Measurements from ENCODE around the gene TMEM256.
"Not testable (repeated sequence)": the region's sequence is repeated elsewhere in the genome, so short reads cannot be mapped to it uniquely, and the experiment has no call there.

Gene TMEM256

DNA sequence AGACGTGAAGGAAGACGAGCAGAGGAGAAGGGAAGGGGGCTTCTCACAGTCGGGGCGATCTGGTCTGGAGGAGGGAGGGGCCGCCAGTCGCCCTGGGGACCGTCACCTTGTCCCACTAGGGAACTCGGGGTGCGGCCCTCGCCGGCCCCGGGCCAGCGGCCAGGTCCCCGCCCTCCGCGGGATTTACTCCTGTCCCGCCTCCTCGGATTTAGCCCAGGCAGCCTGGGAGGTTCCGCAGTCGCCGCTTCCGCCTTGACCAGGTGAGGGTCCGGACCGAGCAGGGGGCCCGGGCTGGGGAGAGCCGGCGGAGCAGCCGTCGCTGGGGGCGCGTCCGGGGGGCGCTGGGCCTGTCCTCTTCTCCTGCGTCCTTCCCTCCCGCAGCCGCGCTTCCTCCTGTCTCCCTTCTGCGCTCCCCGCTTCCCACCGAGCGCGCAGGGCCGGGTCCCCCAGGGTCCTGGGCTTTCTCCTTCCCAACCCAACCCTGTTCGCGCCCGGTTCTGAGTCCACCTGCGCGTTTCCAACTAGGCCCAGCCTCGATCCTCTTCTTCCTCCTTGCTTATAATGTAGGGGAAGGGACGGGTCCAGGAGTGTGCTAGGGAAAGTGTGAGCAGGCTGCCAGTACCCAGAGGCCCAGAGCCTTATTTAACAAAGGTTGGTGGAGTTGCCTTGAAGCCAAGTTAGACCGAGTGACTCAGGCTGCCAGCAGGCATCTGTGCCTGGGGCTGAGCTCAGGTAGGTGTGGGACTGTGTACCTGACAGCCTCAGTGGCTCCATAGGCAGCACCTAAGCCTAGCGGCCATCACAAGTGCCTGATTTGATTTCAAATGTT is 22.8 kb downstream of the TMEM256 start, which contains the start of gene TNK1:
TSS of gene TNK1 (plus strand) at position 235 of the 829 bp plus-strand sequence. CDS start 1,838 bp downstream, outside the sequence.
- DNase-seq, result no peak

DNA sequence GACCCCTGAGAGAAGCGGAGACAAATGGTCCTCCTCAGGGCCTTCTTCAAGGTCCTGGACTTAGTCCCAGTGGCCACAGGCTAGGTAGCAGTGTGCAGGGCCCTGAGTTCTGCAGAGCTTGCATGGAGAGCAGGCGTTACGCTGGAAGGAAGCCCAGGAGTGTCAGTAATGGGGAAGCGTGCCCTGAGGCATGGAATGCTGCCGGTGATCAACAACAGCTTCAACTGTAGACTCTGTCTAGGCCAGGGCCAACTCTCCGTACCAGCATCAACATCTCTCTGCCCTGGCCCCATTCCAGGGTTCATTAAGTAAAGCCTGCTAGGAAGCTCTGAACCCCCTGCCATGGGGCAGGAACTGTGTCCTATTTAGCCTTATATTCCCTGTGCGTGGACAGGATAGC is 23.6 kb downstream of the TMEM256 start:
- DNase-seq, result no peak

DNA sequence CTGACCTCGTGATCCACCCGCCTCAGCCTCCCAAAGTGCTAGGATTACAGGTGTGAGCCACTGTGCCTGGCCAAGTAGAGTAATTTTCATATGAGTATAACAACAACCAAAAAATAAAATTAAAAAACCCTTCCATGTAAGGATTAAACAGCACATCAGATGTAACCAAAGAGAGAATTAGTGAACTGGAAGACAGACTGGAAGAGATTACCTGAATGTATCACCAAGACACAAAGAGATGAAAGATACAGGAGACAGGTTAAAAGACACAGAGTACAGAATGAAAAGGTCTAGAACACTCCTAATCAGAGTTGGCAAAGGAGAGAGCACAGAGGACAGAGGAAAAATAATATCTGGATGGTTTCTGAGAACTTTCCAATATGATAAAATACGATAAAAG is 24.8 kb downstream of the TMEM256 start:
- DNase-seq, result no peak

DNA sequence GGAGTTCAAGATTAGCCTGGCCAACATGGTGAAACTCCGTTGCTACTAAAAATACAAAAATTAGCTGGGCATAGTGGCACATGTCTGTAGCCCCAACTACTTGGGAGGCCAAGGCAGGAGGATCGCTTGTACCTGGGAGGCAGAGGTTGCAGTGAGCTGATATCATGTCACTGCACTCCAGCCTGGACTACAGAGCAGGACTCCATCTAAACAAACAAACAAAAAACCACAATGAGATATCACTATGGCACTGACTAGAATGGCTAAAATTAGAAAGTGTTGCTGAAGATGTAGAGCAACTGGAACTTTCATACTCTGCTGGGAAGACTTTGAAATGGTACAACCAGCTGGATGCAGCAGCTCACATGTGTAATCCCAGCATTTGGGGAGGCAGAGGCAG is 29.5 kb downstream of the TMEM256 start:
- DNase-seq, result no peak

DNA sequence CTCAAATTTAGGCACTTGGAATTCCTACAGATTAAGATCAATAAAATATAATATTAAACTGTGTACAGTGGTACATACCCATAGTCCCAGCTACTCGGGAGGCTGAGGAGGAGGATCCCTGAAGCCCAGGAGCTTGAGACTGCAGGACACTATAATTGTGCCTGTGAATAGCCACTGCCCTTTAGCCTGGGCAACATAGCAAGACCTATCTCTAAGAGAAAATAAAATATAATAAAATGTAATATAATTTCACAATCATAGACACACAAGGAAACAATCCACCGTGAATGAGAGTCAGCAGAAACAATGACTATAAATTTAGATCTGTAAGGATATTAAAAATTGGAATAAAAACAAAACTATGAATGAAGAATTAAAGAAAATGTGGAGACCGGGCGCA is 33.0 kb downstream of the TMEM256 start:
- DNase-seq, result no peak

DNA sequence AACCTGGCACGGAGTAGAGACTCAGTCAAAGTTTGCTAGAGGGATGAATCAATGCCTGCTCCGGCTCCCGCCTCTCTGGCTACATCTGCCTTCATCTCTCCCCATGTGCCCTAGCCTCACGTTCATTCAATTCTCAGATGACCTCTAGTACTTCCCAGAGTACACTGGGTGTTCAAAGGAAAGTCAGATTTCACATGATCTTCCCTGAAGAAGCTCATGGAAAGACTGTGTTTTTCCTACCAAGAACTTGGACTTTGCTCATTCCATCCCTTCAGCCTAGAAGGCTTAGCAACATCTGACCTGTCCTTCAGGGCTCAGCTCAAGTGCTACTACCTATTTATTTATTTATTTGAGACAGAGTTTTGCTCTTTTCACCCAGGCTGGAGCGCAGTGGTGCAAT is 34.1 kb downstream of the TMEM256 start:
- DNase-seq, result no peak

DNA sequence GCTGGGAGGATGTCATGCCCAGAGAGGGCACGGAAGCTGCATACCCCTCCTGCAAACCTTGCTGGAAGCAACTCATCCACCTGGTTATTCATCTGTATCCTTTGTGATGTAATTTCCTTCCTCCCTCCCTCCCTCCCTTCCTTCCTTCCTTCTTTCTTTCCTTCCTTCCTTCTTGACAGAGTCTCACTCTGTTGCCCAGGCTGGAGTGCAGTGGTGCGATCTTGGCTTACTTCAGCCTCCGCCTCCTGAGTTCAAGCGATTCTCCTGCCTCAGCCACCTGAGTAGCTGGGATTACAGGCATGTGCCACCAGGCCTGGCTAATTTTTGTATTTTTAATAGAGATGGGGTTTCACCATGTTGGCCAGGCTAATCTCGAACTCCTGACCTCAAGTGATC is 35.3 kb downstream of the TMEM256 start:
- DNase-seq, result not testable (repeated sequence)

DNA sequence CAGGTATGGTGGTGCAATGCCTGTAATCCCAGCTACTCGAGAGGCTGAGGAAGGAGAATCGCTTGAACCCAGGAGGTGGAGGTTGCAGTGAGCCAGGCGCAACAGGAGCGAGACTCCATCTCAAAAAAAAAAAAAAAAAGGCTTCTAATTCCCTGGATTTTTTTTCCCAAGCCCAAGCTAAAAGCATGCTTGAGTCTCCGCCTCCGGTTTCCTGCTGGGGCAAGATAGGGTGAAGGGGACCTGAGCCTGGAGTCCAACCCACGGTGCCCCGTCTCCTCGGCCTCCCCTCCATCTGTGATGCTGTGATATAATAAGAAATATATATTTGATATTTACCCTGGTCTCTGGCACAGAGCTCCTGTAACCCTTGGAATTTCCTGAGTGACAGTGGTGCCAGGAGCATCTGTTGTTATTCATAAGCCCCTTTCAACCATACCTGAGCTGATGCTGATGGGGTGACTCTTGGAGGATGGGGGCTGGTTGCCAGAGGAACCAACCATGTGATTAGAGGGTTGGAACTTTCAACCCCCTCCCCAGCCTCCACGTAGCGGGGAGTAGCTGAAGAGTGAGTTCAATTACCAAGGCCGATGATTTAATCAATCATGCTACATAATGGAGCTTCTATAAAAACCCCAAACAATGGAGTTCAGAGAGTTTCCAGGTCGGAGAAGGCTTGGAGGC is 35.8 kb downstream of the TMEM256 start:
- no peak for DNase-seq

DNA sequence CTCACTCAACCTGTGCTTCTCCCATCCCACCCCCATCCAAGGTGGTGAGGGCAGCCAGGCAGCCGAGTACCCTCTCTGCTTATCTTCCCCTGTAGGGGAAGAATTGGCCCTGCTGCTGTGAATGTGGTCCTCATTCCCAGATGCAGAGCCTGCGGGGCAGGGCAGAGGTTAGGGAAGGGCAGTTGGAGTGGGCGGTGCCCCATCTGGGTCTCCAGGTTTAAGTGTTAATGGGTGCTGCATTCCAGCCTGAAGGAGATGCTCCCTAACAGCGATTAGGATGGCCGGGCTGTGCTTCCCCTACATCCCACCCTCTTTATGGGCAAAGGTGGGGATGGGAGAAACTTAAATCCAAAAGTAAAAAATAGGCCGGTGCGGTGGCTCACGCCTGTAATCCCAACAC is 36.8 kb downstream of the TMEM256 start:
- no peak for DNase-seq

DNA sequence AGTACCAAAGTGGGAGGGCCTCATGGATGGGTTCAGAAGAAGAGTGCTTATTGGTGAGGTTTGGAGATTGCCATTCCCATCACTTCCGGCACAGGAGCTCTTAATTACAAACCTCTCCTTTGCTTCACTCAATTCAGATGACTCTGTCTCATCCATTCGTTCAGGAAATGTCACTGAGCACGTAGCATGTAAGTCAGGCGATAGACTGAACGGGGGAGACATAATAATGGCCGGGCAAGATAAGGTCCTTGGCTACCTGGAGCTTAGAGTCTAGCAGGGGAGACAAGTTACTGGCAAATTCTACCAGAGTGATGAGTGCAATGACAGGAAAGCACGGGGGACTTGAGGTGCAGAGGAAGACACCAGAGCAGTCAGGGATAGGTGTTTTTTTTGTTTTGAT is 37.9 kb downstream of the TMEM256 start:
- not testable (repeated sequence) for DNase-seq

DNA sequence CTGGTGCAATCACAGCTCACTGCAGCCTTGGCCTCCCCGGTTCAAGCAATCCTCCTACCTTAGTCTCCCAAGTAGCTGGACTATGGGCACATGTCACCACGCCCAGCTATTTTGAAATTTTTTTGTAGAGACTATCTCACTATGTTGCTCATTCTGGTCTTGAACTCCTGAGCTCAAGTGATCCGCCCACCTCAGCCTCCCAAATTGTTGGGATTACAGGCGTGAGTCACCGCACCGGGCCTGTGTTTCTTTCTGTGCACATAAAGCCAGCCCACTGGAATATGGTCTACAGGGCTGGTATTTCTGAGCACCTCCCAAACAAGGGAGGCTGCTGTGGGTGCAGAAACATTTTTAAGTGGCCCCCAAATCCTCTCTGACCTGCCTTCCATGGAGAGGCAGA is 40.6 kb downstream of the TMEM256 start:
- DNase-seq, result no peak

DNA sequence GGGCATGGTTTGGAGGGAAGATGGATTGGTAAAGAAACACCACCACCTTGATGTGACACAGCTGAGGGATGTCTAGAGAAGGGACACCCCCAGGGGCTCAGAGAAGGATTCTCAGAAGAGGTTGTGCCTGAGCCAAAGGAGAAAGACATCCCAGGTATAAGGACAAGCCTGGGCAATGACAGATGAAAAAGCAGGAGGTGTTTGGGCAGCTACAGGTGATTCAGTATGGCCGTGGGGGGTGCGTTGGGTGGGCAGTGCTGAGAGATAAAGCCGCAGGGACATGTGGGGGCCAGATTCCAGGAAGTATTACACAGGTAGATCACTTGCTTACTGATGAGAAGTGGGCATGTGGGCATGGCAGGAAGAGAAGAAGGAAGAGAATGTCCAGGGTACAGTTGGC is 42.0 kb downstream of the TMEM256 start:
- no peak for DNase-seq

DNA sequence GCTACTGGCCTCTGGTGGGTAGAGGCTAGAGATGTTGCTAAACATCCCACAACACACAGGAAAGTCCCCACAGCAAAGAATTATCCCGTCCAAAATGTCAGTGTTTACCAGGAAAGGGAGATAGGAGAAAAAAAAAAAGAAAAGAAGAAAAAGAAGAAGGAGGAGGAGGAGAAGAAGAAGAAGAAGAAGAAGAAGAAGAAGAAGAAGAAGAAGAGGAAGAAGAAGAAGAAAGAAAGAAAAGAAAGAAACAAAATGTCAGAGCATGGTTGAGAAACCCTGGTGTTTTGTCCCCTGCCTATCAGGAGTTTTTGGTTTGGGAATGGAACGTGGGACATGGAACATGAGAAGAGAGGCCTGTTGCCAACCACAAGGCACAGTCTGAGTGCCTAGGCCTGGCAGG is 46.5 kb downstream of the TMEM256 start:
- no peak for DNase-seq

DNA sequence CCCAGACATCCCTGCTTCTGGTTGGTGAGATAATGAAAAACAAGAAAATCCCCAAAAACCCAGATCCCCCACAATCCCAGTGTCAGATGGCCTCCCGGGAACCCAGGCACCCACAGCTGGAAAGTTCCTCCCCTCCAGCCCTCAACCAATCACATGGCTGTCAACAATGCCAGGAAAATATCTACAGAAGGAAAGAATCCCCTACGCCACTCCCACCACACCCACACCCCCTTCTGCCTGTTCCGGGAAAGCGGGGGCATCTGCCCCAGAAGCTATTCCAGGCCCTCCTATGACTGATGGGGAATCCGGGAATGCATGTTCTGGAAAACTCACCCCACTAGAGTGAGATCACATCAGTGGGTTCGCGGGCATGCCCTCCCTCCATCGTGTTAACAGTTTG is 47.1 kb downstream of the TMEM256 start:
- no peak for DNase-seq

DNA sequence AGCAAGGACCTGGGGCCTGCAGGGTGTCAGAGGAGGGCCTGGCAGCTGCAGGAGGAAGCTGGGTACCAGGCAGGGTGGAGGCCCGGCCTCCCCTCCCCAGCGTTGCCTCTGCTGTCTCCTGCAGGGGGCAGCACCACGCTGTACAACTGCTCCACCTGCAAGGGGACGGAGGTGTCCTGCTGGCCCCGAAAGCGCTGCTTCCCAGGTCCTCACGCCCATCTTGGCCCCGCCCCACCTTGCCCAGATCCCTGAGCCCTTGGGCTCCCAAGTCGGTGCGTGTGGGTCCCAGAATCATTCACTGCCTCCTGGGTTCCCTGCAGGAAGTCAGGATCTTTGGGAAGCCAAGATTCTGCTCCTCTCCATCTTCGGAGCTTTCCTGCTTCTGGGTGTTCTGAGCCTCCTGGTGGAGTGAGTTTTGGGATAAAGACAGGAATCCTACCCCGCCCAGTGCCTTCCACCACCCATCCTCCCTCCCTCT is 47.8 kb downstream of the TMEM256 start:
- peak; percentile 85 for DNase-seq

DNA sequence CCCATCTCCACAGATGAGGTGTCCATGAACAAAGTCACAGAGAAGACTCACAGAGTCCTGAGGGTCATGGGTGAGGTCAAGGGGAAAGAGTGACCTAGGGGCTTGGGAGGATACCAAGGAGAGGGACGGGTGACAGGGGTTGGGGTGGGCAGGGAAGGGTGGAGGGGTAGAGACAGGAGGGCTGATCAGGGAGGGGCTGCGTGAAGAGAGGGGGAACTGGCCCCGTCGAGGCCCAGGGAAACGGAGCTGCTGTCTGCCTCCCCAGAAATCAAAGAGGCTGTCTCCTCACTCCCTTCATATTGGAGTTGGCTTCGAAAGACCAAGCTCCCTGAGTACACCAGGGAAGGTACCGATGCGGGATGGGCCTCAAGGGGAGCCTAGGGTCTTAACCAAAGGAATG is 48.3 kb downstream of the TMEM256 start:
- DNase-seq, result no peak

DNA sequence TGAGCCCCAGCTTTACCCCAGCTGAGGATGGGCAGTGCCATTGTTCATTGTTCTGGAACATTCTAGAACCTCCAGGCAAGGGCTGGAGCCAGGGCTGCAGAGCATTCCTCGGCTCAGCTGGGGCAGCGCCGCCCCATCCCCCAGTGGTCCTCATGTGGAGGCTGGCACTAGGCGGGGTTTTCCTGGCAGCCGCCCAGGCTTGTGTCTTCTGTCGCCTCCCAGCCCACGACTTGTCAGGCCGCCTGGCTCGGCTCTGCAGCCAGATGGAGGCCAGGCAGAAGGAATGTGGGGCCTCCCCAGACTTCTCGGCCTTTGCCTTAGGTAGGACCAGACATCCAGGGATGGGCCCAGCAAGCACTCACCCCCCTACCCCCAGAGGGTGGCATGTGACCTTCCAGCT is 48.8 kb downstream of the TMEM256 start, which contains the start of gene TMEM95:
TSS of gene TMEM95 (plus strand) at position 104 of the 400 bp plus-strand sequence. CDS start at position 153, 49 bp downstream.
- no peak for DNase-seq

DNA sequence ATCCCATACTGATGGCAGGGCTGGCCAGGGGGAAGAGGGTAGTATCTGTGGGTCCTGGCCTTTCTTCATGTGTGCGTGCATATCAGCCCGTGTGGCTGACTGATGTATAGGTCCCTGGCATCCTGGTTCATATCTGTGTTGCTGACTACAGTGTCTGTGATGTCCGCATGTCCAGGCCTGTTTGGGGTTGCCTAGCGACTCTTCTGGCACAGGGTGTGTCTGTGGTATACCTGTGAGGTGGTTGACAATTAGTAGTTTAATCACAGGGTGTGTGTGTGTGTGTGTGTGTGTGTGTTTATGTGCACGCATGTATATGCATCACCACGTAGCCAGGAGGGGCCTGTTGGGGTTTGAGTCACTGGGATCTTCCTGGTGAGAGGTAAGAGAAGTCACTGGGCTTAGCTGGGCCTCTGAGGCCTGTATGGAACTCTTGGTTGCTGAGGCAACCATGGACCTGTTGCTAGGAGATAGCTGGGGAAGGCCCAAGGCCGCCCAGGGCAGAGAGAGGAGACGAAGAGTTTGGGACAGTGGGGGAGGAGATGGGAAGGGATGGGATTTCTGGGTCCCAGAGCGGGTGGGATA is 49.5 kb downstream of the TMEM256 start:
- no peak for DNase-seq

Measured in CD4-positive, alpha-beta T cell treated with Interferon gamma for 1 hour (primary cell).